Measurements from ENCODE around the gene CTTNBP2.

The CTTNBP2 gene

GRCh38 chr7:117871778-117872538 is 1.3 kb downstream of the CTTNBP2 start (continued):
- TF ChIP-seq PRDM10 (tag by site-specific recombination; IDR thresholded peaks at IDR 0.05), result peak; percentile 59
- no peak for TF ChIP-seq ZNF530 (tag by site-specific recombination; IDR thresholded peaks at IDR 0.05; ENCODE audit: low read depth)
- TF ChIP-seq INSM2 (tag by site-specific recombination; IDR thresholded peaks at IDR 0.05), result 0 out of 2 replicates have a peak, but pooled peaks have one; percentile 0
- TF ChIP-seq ZNF223 (tag by site-specific recombination; IDR thresholded peaks at IDR 0.05), result no peak
- TF ChIP-seq PRDM4 (tag by site-specific recombination; IDR thresholded peaks at IDR 0.05), result peak; percentile 92

- H3K4me3 ChIP-seq (ENCODE audit: low read depth, low read length), result no peak overlapping the region
- H3K36me3 ChIP-seq (ENCODE audit: control insufficient read depth in 2 of 2, insufficient read depth in 1 of 2, low read length in 2 of 2), result no peaks in the 10 kb centered on the region
- H3K4me1 ChIP-seq (ENCODE audit: control insufficient read depth, insufficient read depth, low read length), result peaks cover 10% of the 10 kb centered on the region; the same call in 1 of the 2 replicates
- no peak overlapping the region for H3K27ac ChIP-seq (ENCODE audit: extremely low read depth, low read depth, low read length)
- ChIA-PET CTCF (interaction anchor here (0.6 to 1.5 kb wide), 5 partner anchors 9 to 905 kb away, joined by 3 to 6 read pairs (median 3); no protein-coding TSS in a partner anchor), POLR2A (interaction anchor here (1.0 kb wide), 1 partner anchor 37 kb away, joined by 3 read pairs; no protein-coding TSS in a partner anchor)
- H3K9me3 ChIP-seq (ENCODE audit: control insufficient read depth, insufficient read depth, low read depth, low read length), result no peaks in the 10 kb centered on the region
- no peak for TF ChIP-seq ZNF645 (tag by site-specific recombination; IDR thresholded peaks at IDR 0.05)
- no peak for TF ChIP-seq GFI1B (tag by site-specific recombination; IDR thresholded peaks at IDR 0.05)
- TF ChIP-seq YY2 (tag by site-specific recombination; IDR thresholded peaks at IDR 0.05), result no peak
- TF ChIP-seq INSM2 (tag by site-specific recombination; IDR thresholded peaks at IDR 0.05), result no peak
- TF ChIP-seq TSHZ1 (tag by site-specific recombination; IDR thresholded peaks at IDR 0.05; ENCODE audit: borderline replicate concordance), result no peak
- no peak for TF ChIP-seq ZNF311 (tag by site-specific recombination; IDR thresholded peaks at IDR 0.05; ENCODE audit: borderline replicate concordance)
- no peak for TF ChIP-seq ZNF596 (tag by site-specific recombination; IDR thresholded peaks at IDR 0.05)
- TF ChIP-seq ZNF623 (tag by site-specific recombination; IDR thresholded peaks at IDR 0.05), result no peak
- no peak for TF ChIP-seq SCRT2 (tag by site-specific recombination; IDR thresholded peaks at IDR 0.05)
- TF ChIP-seq PBX3 (CRISPR knock-in tag; IDR thresholded peaks at IDR 0.05), result no peak
- TF ChIP-seq ZNF211 (tag by site-specific recombination; IDR thresholded peaks at IDR 0.05; ENCODE audit: low read depth), result no peak
- TF ChIP-seq ZNF830 (tag by site-specific recombination; IDR thresholded peaks at IDR 0.05; ENCODE audit: low read depth), result no peak
- TF ChIP-seq ZNF221 (tag by site-specific recombination; IDR thresholded peaks at IDR 0.05; ENCODE audit: borderline replicate concordance), result no peak
- no peak for TF ChIP-seq OSR2 (tag by site-specific recombination; IDR thresholded peaks at IDR 0.05)
- TF ChIP-seq ZFP41 (tag by site-specific recombination; IDR thresholded peaks at IDR 0.05; ENCODE audit: borderline replicate concordance), result no peak
Measured at GRCh38 chr7:117871401-117871777, 1.9 kb downstream of the CTTNBP2 start.
